HFFc6 (cell line): ENCODE data around the gene POLD2. TPM values are rescaled to one million over a fixed set of nuclear protein-coding genes. Genes with fewer than 3 reads are reported as not detected.

Experiments
- DNase-seq: peaks from one replicate; pipeline ENCODE4 v3.0.0-alpha.2; 2018
- H3K27ac Mint-ChIP-seq: 2 replicates; pipeline ENCODE4 v1.8.0; 2020; ENCODE audit warnings: mild to moderate bottlenecking, mixed read lengths
- H3K27me3 Mint-ChIP-seq: 2 replicates; pipeline ENCODE4 v1.8.0; 2021; ENCODE audit warnings: mild to moderate bottlenecking, moderate library complexity, mixed read lengths; ENCODE audit not compliant: insufficient read depth
- H3K36me3 Mint-ChIP-seq: 2 replicates; pipeline ENCODE4 v1.8.0; 2021; ENCODE audit warnings: low read depth, mixed read lengths
- H3K4me1 Mint-ChIP-seq: 2 replicates; pipeline ENCODE4 v1.8.0; 2020; ENCODE audit warnings: low read depth, mixed read lengths
- H3K4me3 Mint-ChIP-seq: 2 replicates; pipeline ENCODE4 v1.8.0; 2020; ENCODE audit warnings: mild to moderate bottlenecking, moderate library complexity, mixed read lengths
- H3K9me3 Mint-ChIP-seq: 2 replicates; pipeline ENCODE4 v1.8.0; 2020; ENCODE audit warnings: mild to moderate bottlenecking, mixed read lengths
- CTCF ChIP-seq: fragments of 200-600 bp; sonication (generic); IDR thresholded peaks from 2 replicates; pipeline ENCODE4 v1.5.0; 2021; ENCODE audit warnings: antibody characterized with exemption, mild to moderate bottlenecking
- total RNA-seq, 6 experiments: library from RNA; stranded (reverse); fragmentation: NEBNext Ultra II Directional; extraction: Animal tissue kit (Norgen Biotek cat#: 25700); gene quantifications; 2 replicates in 1 of 6; 3 replicates in 5 of 6; pipeline ENCODE4 v1.2.3, GENCODE V29; 2021

POLD2 gene
- total RNA-seq, 6 experiments from 2014 or later, result 154 to 210 (median 183) TPM

GRCh38 chr7:44147026-44147991 lies 24.0 kb upstream of the POLD2 start:
- Mint-ChIP-seq H3K27ac (no peak overlapping the region), H3K36me3 (no peaks in the 10 kb centered on the region), H3K9me3 (no peaks in the 10 kb centered on the region), H3K27me3 (no peaks in the 10 kb centered on the region; the same call in none of the 2 replicates), H3K4me1 (peaks cover 15% of the 10 kb centered on the region), H3K4me3 (no peak overlapping the region)
- TF ChIP-seq CTCF, result no peak
- DNase-seq, result no peak

DNA sequence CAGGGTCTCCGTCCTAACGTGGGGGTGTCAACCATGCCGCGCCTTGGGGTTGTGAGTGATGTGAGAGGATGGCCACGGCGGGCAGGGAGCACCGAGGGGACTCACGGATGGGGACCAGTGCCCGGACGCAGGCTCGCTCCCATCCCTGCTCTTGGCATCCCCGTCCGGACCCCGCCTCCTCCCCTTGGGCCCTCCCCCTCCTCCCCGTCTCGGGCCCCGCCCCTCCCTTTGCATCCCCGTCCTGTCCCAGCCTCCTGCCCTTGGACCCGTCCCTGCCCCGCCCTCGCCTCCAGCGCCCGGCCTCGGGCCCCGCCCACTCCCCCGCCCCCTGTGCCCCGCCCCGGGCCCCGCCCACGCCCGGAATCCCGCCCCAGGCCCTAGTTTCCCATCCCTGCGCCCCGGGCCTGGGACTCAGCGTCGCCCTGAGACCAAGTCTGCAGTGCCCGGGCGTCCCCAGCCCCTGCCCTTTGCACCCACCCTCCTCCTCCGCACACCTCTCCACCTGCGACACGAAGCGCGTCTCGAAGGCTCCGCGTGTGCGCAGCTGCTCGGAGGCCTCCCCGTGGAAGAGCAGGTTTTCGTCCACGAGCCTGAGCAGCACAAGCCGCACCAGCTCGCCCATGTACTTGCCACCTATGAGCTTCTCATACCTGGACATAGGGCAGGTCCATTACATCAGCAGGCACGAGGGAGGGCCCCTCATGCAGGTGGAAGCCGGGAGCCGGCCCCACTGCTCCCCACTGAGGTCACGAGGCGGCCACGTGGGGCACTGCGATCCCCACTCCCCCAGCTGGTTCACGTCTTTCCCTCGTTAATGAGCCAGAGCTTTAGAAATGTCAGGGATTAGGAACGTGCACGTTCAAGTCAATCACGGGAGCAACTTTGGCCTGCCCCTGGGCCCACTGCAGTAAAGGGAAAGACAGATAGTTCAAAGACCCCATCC lies 22.9 kb upstream of the POLD2 start:
- TF ChIP-seq CTCF, result no peak
- Mint-ChIP-seq H3K9me3 (no peaks in the 10 kb centered on the region), H3K4me3 (peak overlapping the region; percentile 50), H3K4me1 (peaks cover 15% of the 10 kb centered on the region), H3K36me3 (no peaks in the 10 kb centered on the region), H3K27me3 (no peaks in the 10 kb centered on the region; the same call in none of the 2 replicates), H3K27ac (no peak overlapping the region)
- no peak for DNase-seq

DNA sequence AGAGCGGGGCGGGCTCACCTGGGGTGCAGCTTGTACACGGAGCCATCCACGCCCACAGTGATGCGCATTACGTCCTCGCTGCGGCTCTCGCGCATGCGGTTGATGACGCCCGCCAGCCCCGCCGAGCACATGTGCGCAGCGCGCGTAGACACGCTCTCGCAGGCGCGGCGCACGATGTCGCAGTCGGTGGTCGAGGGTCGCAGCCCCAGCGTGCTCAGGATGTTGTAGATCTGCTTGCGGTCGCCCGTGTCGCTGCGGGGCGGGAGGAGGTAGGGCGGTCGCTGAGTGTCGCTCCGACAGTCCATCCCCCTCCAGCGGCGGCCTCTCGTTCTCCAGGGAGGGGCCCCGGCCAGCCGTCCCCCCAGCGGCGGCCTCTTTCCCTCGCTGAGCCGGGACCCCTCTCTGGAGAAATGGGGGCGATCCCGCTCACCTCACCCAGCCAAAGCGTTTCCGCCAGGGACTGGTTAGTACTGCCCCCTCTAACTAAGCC lies 22.2 kb upstream of the POLD2 start:
- peak overlapping the region; percentile 50 for H3K4me3 Mint-ChIP-seq
- no peak for DNase-seq
- H3K27me3 Mint-ChIP-seq, result no peaks in the 10 kb centered on the region; the same call in none of the 2 replicates
- peaks cover 13% of the 10 kb centered on the region for H3K4me1 Mint-ChIP-seq
- no peak overlapping the region for H3K27ac Mint-ChIP-seq
- no peaks in the 10 kb centered on the region for H3K36me3 Mint-ChIP-seq
- H3K9me3 Mint-ChIP-seq, result no peaks in the 10 kb centered on the region
- TF ChIP-seq CTCF, result no peak

- H3K27ac Mint-ChIP-seq, result no peak overlapping the region
- H3K9me3 Mint-ChIP-seq, result no peaks in the 10 kb centered on the region
- no peaks in the 10 kb centered on the region; the same call in none of the 2 replicates for H3K27me3 Mint-ChIP-seq
- peaks cover 8% of the 10 kb centered on the region; the same call in 1 of the 2 replicates for H3K4me1 Mint-ChIP-seq
- TF ChIP-seq CTCF, result no peak
- no peak overlapping the region for H3K4me3 Mint-ChIP-seq
- DNase-seq, result no peak
- H3K36me3 Mint-ChIP-seq, result no peaks in the 10 kb centered on the region
Observed at GRCh38 chr7:44144968-44145478, 21.7 kb upstream of the POLD2 start.

DNA sequence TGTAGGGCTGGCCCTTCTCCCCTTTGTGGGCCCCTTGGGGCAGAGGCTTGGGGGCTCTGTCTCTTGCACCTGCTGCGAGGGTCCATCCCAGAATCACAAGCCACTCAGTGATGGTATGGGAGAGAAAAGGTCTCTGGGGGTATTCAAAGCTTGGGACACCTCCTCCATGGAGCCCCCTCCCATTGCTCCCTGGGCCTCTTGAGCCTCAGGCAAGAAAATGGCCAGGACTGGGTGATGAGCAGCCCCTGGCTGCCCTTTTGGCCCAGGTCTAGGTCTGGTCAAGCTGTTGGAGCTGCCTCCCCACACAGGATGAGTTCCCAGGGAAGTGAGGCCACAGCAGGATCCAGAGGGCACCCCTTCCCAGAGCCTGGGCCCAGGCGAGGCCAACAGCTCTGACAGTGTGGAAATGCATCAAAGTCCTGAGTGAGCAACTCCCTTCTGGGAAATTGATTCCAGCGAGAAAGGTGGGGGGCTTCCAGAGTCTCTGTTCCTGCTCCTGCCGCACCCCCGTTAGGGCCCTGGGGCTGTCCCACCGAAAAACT lies 21.1 kb upstream of the POLD2 start:
- H3K4me3 Mint-ChIP-seq, result no peak overlapping the region
- H3K9me3 Mint-ChIP-seq, result no peaks in the 10 kb centered on the region
- no peak overlapping the region for H3K27ac Mint-ChIP-seq
- DNase-seq, result no peak
- peaks cover 2% of the 10 kb centered on the region for H3K27me3 Mint-ChIP-seq
- peaks cover 7% of the 10 kb centered on the region; the same call in 1 of the 2 replicates for H3K4me1 Mint-ChIP-seq
- H3K36me3 Mint-ChIP-seq, result no peaks in the 10 kb centered on the region
- no peak for TF ChIP-seq CTCF
